ENCODE measurements around the gene SLC6A6. TPM values are rescaled to one million over a fixed set of nuclear protein-coding genes. Genes with fewer than 3 reads are reported as not detected.

Gene SLC6A6
- total and polyA plus RNA-seq, 10 of the 15 experiments (the other 5 are each of a cell fraction or from before 2014, with no cell fraction given): 5.6 to 47.0 (median 20.2) TPM

- Histone ChIP-seq H3K36me3 (ENCODE audit: control insufficient read depth in 2 of 2, insufficient read depth in 2 of 2, low read length in 1 of 2) (peaks cover 0 to 3% of the 10 kb centered on the region in 2 experiments; a peak in 1 of 4 replicates), H3K4me1 (ENCODE audit: control insufficient read depth, insufficient read depth, low read length) (peaks cover 87% of the 10 kb centered on the region), H2AFZ (ENCODE audit: control insufficient read depth, low read depth, low read length) (no peak overlapping the region), H4K20me1 (ENCODE audit: control insufficient read depth, insufficient read depth) (no peaks in the 10 kb centered on the region), H3K4me2 (ENCODE audit: control insufficient read depth, insufficient read depth) (peak overlapping the region; percentile 99), H3K9ac (ENCODE audit: control insufficient read depth, insufficient read depth, low read length) (no peak overlapping the region), H3K79me2 (ENCODE audit: control insufficient read depth, insufficient read depth, low read length) (peaks cover 43% of the 10 kb centered on the region), H3K9me3 (replicated peaks; ENCODE audit: control insufficient read depth, insufficient read depth, low read length) (no peaks in the 10 kb centered on the region), H3K27me3 (replicated peaks in 1 of 2; ENCODE audit: control insufficient read depth in 2 of 2, insufficient read depth in 2 of 2, low read length in 1 of 2) (no peaks in the 10 kb centered on the region), H3K4me3 (no peak overlapping the region), H3K27ac (ENCODE audit: control insufficient read depth, insufficient read depth) (peak overlapping the region; percentile 99)
- ChIA-PET RAD21 (ENCODE audit: unreplicated experiment) (interaction anchor here (0.6 to 11.7 kb wide), 7 partner anchors 9 to 225 kb away, joined by 3 to 144 read pairs (median 5); partner anchors contain the start of gene SLC6A6), POLR2A (interaction anchor here (1.1 to 5.7 kb wide), 3 partner anchors 9 to 26 kb away, joined by 3 to 53 read pairs (median 3); partner anchors contain the start of gene SLC6A6), CTCF (interaction anchor here (0.9 to 7.6 kb wide), 8 partner anchors 9 to 226 kb away, joined by 3 to 96 read pairs (median 7); partner anchors contain the start of gene SLC6A6), SMC1A (ENCODE audit: uncharacterized antibody, unreplicated experiment) (interaction anchor here (0.6 to 11.7 kb wide), 9 partner anchors 9 to 227 kb away, joined by 3 to 143 read pairs (median 4); partner anchors contain the start of gene SLC6A6)
- in situ Hi-C loops (cut with MboI): no loop called here
- BruUV-seq (replicated peaks): no TSS peak
- TF ChIP-seq KLF5 (IDR thresholded peaks at IDR 0.05; ENCODE audit: partially characterized antibody): no peak
- no peak for TF ChIP-seq HDGF (IDR thresholded peaks at IDR 0.05)
- no peak for TF ChIP-seq NR2C1 (IDR thresholded peaks at IDR 0.05)
- no peak for TF ChIP-seq HCFC1 (IDR thresholded peaks at IDR 0.05; ENCODE audit: low read length)
- TF ChIP-seq, protein P1, sequence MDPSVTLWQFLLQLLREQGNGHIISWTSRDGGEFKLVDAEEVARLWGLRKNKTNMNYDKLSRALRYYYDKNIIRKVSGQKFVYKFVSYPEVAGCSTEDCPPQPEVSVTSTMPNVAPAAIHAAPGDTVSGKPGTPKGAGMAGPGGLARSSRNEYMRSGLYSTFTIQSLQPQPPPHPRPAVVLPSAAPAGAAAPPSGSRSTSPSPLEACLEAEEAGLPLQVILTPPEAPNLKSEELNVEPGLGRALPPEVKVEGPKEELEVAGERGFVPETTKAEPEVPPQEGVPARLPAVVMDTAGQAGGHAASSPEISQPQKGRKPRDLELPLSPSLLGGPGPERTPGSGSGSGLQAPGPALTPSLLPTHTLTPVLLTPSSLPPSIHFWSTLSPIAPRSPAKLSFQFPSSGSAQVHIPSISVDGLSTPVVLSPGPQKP (IDR thresholded peaks at IDR 0.05; ENCODE audit: low read depth, low read length): no peak
- no peak for TF ChIP-seq MTA3 (IDR thresholded peaks at IDR 0.05; ENCODE audit: borderline replicate concordance, low read length)
- TF ChIP-seq KAT2A (conservative IDR thresholded peaks at IDR 0.05; ENCODE audit: control insufficient read depth, low read depth, low read length): no peak
- TF ChIP-seq, protein P2, sequence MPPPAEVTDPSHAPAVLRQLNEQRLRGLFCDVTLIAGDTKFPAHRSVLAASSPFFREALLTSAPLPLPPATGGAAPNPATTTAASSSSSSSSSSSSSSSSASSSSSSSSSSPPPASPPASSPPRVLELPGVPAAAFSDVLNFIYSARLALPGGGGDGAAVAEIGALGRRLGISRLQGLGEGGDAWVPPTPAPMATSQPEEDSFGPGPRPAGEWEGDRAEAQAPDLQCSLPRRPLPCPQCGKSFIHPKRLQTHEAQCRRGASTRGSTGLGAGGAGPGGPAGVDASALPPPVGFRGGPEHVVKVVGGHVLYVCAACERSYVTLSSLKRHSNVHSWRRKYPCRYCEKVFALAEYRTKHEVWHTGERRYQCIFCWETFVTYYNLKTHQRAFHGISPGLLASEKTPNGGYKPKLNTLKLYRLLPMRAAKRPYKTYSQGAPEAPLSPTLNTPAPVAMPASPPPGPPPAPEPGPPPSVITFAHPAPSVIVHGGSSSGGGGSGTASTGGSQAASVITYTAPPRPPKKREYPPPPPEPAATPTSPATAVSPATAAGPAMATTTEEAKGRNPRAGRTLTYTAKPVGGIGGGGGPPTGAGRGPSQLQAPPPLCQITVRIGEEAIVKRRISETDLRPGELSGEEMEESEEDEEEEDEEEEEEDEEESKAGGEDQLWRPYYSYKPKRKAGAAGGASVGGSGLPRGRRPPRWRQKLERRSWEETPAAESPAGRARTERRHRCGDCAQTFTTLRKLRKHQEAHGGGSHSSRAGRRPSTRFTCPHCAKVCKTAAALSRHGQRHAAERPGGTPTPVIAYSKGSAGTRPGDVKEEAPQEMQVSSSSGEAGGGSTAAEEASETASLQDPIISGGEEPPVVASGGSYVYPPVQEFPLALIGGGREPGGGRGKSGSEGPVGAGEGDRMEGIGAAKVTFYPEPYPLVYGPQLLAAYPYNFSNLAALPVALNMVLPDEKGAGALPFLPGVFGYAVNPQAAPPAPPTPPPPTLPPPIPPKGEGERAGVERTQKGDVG (CRISPR knock-in tag; IDR thresholded peaks at IDR 0.05): no peak
- 81% methylated on average over 5 of the region's 5 CpGs for WGBS (ENCODE audit: insufficient coverage, insufficient replicate concordance, low lambda C conversion rate, missing lambda C conversion rate)
- no peak for ATAC-seq
- no peak for FAIRE-seq
- no peak for DNase-seq (ENCODE audit: low read depth, low spot score)
- intact Hi-C loops (cut with micrococcal nuclease; ENCODE audit: unreplicated experiment): loop anchor here (10.0 kb wide), 1 partner anchor 1015 kb away; no protein-coding TSS in a partner anchor
Observed at GRCh38 chr3:14430053-14430452, 27.6 kb downstream of the SLC6A6 start.

Data from GM12878 (cell line).